Progenitor cell of endocrine pancreas (in vitro differentiated cells): Measurements from ENCODE around the gene PC. TPM values are rescaled to one million over a fixed set of nuclear protein-coding genes. Genes with fewer than 3 reads are reported as not detected.
A peak's percentile ranks its signal among the peaks of the same experiment; 100 is the strongest.

Experiments used
- DNase-seq: peaks from one replicate; pipeline ENCODE4 v3.0.0; 2021; ENCODE audit warnings: low spot score; ENCODE audit not compliant: unreplicated experiment
- H3K27ac Mint-ChIP-seq: 2 replicates; pipeline ENCODE4 v1.8.0; 2021; ENCODE audit warnings: mild to moderate bottlenecking, moderate library complexity, mixed read lengths
- H3K27me3 Mint-ChIP-seq: 2 replicates; pipeline ENCODE4 v1.8.0; 2021; ENCODE audit warnings: mixed read lengths
- H3K36me3 Mint-ChIP-seq: 2 replicates; pipeline ENCODE4 v1.8.0; 2022; ENCODE audit warnings: mixed read lengths; ENCODE audit not compliant: insufficient read depth
- H3K4me1 Mint-ChIP-seq: 2 replicates; pipeline ENCODE4 v1.8.0; 2021; ENCODE audit warnings: low read depth, mixed read lengths
- H3K4me3 Mint-ChIP-seq: 2 replicates; pipeline ENCODE4 v1.8.0; 2021; ENCODE audit warnings: low read depth, mild to moderate bottlenecking, moderate library complexity, mixed read lengths
- H3K9me3 Mint-ChIP-seq: 2 replicates; pipeline ENCODE4 v1.8.0; 2021; ENCODE audit warnings: low read depth, mixed read lengths
- total RNA-seq: library from RNA; stranded (reverse); gene quantifications from 2 replicates; pipeline ENCODE4 v1.2.1, GENCODE V29; 2021
- TF ChIP-seq, protein P1 (sequence below): fragments of 200-600 bp; sonication (generic); IDR thresholded peaks from one replicate; pipeline ENCODE4 v1.5.0; 2021; ENCODE audit warnings: antibody characterized with exemption, mild to moderate bottlenecking; ENCODE audit not compliant: unreplicated experiment

Gene PC
- total RNA-seq, 1 donor from 2014 or later = 25.0 TPM

DNA sequence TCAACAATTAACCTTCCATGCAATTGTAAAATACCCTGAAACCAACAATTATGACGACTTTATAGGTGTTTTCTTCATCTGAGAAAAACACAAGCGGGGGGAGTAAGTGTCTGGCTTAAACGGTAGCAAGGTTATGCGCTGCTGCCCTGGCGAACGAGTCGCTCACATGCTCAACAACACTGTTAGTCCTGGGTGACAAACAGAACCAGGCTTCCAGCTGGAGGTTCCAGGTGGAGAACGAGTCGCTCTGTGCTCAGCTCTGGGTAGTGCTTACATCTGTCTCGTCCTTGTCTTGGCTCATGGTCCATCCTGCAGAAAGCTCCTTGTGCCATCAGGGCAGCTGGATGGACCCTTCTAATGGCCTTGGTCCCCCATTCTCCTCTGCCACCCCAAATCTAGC, 48.2 kb downstream of the PC start:
- no peaks in the 10 kb centered on the region for H3K27me3 Mint-ChIP-seq
- TF ChIP-seq, protein P1, sequence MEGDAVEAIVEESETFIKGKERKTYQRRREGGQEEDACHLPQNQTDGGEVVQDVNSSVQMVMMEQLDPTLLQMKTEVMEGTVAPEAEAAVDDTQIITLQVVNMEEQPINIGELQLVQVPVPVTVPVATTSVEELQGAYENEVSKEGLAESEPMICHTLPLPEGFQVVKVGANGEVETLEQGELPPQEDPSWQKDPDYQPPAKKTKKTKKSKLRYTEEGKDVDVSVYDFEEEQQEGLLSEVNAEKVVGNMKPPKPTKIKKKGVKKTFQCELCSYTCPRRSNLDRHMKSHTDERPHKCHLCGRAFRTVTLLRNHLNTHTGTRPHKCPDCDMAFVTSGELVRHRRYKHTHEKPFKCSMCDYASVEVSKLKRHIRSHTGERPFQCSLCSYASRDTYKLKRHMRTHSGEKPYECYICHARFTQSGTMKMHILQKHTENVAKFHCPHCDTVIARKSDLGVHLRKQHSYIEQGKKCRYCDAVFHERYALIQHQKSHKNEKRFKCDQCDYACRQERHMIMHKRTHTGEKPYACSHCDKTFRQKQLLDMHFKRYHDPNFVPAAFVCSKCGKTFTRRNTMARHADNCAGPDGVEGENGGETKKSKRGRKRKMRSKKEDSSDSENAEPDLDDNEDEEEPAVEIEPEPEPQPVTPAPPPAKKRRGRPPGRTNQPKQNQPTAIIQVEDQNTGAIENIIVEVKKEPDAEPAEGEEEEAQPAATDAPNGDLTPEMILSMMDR = no peak
- H3K4me1 Mint-ChIP-seq = peaks cover 8% of the 10 kb centered on the region
- no peak overlapping the region for H3K4me3 Mint-ChIP-seq
- H3K36me3 Mint-ChIP-seq = no peaks in the 10 kb centered on the region
- no peak overlapping the region for H3K27ac Mint-ChIP-seq
- no peak for DNase-seq
- no peaks in the 10 kb centered on the region for H3K9me3 Mint-ChIP-seq

DNA sequence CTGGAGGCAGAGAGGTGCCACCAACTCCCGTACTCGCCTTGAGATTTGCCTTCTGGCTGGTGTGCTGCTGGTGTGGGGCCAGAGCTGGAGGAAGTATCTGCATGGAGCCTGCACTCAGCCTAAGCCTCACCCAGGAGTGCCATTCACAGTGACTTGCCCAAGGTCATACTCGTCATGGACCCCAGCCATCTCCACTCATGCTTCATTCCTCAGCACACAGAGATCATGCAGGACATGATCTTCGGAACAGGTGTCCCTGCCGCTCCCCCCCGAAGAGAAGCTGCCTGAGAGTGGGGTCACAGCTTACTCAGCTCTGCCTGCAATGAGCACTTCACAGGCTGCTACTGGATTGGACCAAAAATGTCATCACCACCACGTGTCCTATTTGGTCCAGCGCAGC, 49.0 kb downstream of the PC start:
- Mint-ChIP-seq H3K9me3 (no peaks in the 10 kb centered on the region), H3K4me3 (no peak overlapping the region), H3K27me3 (no peaks in the 10 kb centered on the region), H3K27ac (no peak overlapping the region), H3K36me3 (no peaks in the 10 kb centered on the region), H3K4me1 (peaks cover 10% of the 10 kb centered on the region)
- no peak for DNase-seq
- TF ChIP-seq, protein P1 = no peak

DNA sequence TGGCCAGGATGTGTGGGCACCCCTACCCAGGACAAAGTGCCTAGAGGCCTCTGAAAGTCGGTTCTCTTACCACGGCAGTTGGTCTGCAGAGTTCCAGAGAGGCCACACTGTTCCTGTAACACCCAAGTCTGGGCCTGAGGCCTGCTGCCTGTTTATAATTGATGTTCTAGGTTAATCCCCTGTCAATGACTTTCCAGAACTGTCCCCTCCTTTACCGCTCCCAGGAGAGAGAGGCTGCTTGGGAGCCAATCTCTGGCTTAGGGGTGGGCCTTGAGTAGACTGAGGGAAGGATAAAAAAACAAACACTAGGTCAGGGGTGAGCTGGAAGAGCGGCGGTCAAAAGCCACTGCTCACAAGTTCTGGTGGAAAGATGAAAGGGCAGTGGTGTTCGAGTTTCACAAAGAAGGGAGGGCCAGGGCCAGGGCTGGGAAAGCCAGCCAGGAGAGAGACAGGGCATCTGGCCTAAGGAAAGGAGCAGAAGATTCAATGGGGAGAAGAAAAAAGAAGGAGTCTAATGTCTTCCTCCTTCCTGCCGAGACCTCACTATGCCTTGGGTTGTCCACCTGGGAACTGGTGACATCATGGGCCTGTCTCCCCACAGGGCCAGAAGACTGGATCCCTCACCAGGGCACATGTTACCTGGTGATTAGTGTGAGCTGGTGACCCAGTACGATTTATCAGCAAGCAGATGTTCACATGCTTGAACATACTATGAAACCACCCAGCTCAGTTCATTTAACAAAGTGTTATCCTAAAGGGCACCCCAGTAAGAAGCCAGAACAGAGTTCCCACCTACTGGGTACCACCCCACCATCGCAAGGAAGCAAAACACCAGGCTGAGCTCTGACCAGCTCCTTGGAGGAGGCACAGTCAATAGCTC, 50.2 kb downstream of the PC start:
- Mint-ChIP-seq H3K36me3 (no peaks in the 10 kb centered on the region), H3K4me1 (peaks cover 13% of the 10 kb centered on the region), H3K9me3 (no peaks in the 10 kb centered on the region), H3K27ac (peak overlapping the region; percentile 49), H3K27me3 (no peaks in the 10 kb centered on the region), H3K4me3 (no peak overlapping the region)
- DNase-seq = no peak
- TF ChIP-seq, protein P1 = no peak

DNA sequence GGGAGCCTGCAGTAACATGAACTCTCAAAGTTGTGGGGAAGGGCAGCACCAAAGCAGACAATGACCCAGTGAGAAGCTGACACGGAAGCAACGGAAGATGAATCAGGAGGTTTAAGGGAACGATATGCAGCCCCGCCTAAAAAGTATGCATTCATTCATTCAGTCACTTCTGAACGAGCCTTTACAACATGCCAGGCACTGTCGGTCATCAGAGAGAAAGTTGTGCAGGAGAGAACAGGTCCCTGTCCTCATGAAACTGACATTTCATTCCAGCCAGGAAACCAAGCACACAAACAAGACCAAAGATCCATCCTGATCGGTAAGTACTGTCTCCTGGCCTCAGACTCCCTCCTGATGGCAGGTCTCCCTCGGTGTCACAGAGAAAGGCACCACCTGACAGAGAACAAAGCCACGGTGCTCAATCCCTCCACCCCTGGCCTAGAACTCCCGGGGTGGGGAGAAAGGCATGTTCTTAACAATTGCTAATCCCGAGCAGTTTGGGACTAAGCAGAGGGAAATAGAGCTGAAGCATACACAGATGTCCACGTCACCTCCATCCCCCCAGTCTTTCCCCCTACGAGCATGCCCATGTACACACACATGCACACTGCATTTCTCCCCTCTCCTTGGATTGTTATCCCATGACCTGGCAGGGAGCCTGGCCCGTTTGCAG, 52.0 kb downstream of the PC start:
- Mint-ChIP-seq H3K4me3 (no peak overlapping the region), H3K27me3 (no peaks in the 10 kb centered on the region), H3K27ac (no peak overlapping the region), H3K4me1 (peaks cover 11% of the 10 kb centered on the region), H3K36me3 (no peaks in the 10 kb centered on the region), H3K9me3 (no peaks in the 10 kb centered on the region)
- TF ChIP-seq, protein P1 = no peak
- DNase-seq = no peak

DNA sequence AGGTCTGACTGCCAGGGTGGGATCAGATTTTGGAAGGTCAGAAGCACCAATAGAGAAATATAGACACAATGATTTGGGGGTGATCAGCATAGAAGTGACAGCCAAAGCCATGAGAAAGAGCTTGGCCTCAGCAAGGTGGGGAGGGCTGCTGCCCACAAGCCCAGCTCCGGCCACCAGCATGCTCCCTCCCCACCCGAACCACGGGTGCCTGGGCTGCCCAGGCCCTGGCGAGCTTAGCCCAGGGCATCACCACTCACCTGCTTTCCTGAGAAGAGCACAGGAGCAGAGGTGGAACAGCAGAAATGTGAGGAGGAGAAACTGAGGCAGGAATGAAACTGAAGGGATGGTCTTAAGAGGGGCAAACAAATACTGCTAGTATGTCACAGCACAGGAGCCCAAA, 52.6 kb downstream of the PC start:
- Mint-ChIP-seq H3K9me3 (no peaks in the 10 kb centered on the region), H3K27ac (no peak overlapping the region), H3K36me3 (no peaks in the 10 kb centered on the region), H3K4me1 (peaks cover 11% of the 10 kb centered on the region), H3K4me3 (no peak overlapping the region), H3K27me3 (no peaks in the 10 kb centered on the region)
- DNase-seq = no peak
- TF ChIP-seq, protein P1 = no peak
